ENCODE data around the gene GFRA4. TPM values are rescaled to one million over a fixed set of nuclear protein-coding genes. Genes with fewer than 3 reads are reported as not detected.
A peak's percentile ranks its signal among the peaks of the same experiment; 100 is the strongest.

The GFRA4 gene
- total and polyA plus RNA-seq, 9 donors, result 0.22 TPM; not detected in 8

- Histone ChIP-seq H3K27ac (peak overlapping the region in 1 of 2 donors; percentile 1), H3K4me1 (ENCODE audit: insufficient read depth) (peaks cover 6% of the 10 kb centered on the region), H3K4me3 (no peak overlapping the region), H3K9me3 (no peaks in the 10 kb centered on the region), H3K36me3 (no peaks in the 10 kb centered on the region), H3K27me3 (no peaks in the 10 kb centered on the region)
- intact Hi-C loops (cut with DNase I), result loop anchor here in 1 of 4 donors (10.0 kb wide), 1 partner anchor 77 kb away; the partner anchor contains the start of gene ADISSP
- 56 to 67% (median 63%) methylated on average over 2 of the region's 2 CpGs for WGBS, 3 donors
- no peak for DNase-seq
- TF ChIP-seq EP300 (IDR thresholded peaks at IDR 0.05) (no peak), CTCF (IDR thresholded peaks at IDR 0.05) (no peak), POLR2A (IDR thresholded peaks at IDR 0.05) (no peak)
Measured at GRCh38 chr20:3687655-3688054, 24.5 kb upstream of the GFRA4 start.

GRCh38 chr20:3686867-3687321, 23.7 kb upstream of the GFRA4 start:
- TF ChIP-seq CTCF (IDR thresholded peaks at IDR 0.05) (no peak), EP300 (IDR thresholded peaks at IDR 0.05) (no peak), POLR2A (IDR thresholded peaks at IDR 0.05) (no peak)
- H3K9me3 ChIP-seq, result no peaks in the 10 kb centered on the region
- no peak overlapping the region for H3K4me3 ChIP-seq
- peaks cover 10% of the 10 kb centered on the region for H3K4me1 ChIP-seq (ENCODE audit: insufficient read depth)
- H3K36me3 ChIP-seq, result no peaks in the 10 kb centered on the region
- peak overlapping the region in 1 of 2 donors; percentile 1 for H3K27ac ChIP-seq
- peak; percentile 87 to 93 (median 90) for DNase-seq
- H3K27me3 ChIP-seq, result no peaks in the 10 kb centered on the region
- intact Hi-C loops (cut with DNase I), result loop anchor here in 1 of 4 donors (10.0 kb wide), 1 partner anchor 78 kb away; the partner anchor contains the start of gene ADISSP
- 2 to 8% (median 7%) methylated on average over 9 of the region's 9 CpGs for WGBS, 3 donors

DNA sequence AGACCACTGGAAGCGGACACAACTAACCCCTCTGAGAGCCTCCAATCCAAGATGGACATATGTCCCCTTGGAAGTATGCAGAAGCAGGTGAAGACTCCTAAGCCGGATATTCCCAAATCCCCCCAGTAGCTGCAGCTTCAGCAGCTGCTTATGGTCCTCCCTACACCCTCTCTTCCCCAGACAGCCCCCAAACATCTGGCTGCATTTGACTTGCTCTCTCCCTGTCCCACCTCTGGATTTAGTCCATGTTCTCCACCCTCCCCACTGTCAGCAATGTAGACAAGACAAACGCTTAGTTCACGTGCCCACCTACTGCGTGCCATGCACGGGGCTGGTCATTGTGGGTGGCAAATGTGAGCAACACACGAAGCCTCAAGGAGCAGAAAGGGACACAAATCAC, 23.2 kb upstream of the GFRA4 start:
- WGBS, 3 donors, result 35 to 39% (median 36%) methylated on average over 7 of the region's 7 CpGs
- Histone ChIP-seq H3K27me3 (no peaks in the 10 kb centered on the region), H3K36me3 (no peaks in the 10 kb centered on the region), H3K4me1 (ENCODE audit: insufficient read depth) (peaks cover 14% of the 10 kb centered on the region), H3K9me3 (no peaks in the 10 kb centered on the region), H3K4me3 (no peak overlapping the region), H3K27ac (no peak overlapping the region)
- intact Hi-C loops (cut with DNase I), result loop anchor here in 1 of 4 donors (10.0 kb wide), 1 partner anchor 78 kb away; the partner anchor contains the start of gene ADISSP
- no peak for DNase-seq
- no peak for TF ChIP-seq POLR2A (IDR thresholded peaks at IDR 0.05)
- no peak for TF ChIP-seq CTCF (IDR thresholded peaks at IDR 0.05)
- TF ChIP-seq EP300 (IDR thresholded peaks at IDR 0.05), result no peak

GRCh38 chr20:3685341-3685740, 22.1 kb upstream of the GFRA4 start:
- Histone ChIP-seq H3K4me3 (no peak overlapping the region), H3K27me3 (no peaks in the 10 kb centered on the region), H3K36me3 (no peaks in the 10 kb centered on the region), H3K9me3 (no peaks in the 10 kb centered on the region), H3K4me1 (ENCODE audit: insufficient read depth) (peaks cover 21% of the 10 kb centered on the region), H3K27ac (no peak overlapping the region)
- TF ChIP-seq EP300 (IDR thresholded peaks at IDR 0.05) (no peak), CTCF (IDR thresholded peaks at IDR 0.05) (no peak), POLR2A (IDR thresholded peaks at IDR 0.05) (no peak)
- 55 to 65% (median 62%) methylated on average over 7 of the region's 7 CpGs for WGBS, 3 donors
- intact Hi-C loops (cut with DNase I), result loop anchor here in 1 of 4 donors (10.0 kb wide), 1 partner anchor 79 kb away; the partner anchor contains the start of gene ADISSP
- no peak for DNase-seq

All from ovary (tissue), 9 donors.